Measurements from ENCODE around the gene RPS27A. TPM values are rescaled to one million over a fixed set of nuclear protein-coding genes. Genes with fewer than 3 reads are reported as not detected.

RPS27A gene
- total RNA-seq, 2 experiments from 2014 or later = 1,051 to 1,156 TPM

Other genes with a start within 250 kb of the RPS27A start
- gene RTN4, start 182.2 kb upstream of the RPS27A start, total RNA-seq = 10 to 100 TPM; 82.2 to 88.2 TPM
- gene CLHC1, start 395 bp upstream of the RPS27A start, total RNA-seq = 10 to 100 TPM; 18.1 to 19.4 TPM
- 10 to 100 TPM; 24.1 to 32.8 TPM for gene MTIF2, start 36.5 kb downstream of the RPS27A start, total RNA-seq
- 10 to 100 TPM; 19.5 to 20.3 TPM for gene CCDC88A, start 187.2 kb downstream of the RPS27A start, total RNA-seq